Activated CD4-positive, alpha-beta T cell treated with anti-CD3 and anti-CD28 coated beads for 36 hours (primary cell): ENCODE results near the gene TRPM1. TPM values are rescaled to one million over a fixed set of nuclear protein-coding genes. Genes with fewer than 3 reads are reported as not detected.

ENCODE experiments used
- ATAC-seq: fragments of 200-7000 bp; cut with Tn5 transposase; one replicate; pipeline ENCODE4 v1.10.0; 2021; ENCODE audit warnings: mild to moderate bottlenecking, moderate library complexity
- CTCF ChIA-PET: fragments of 350-600 bp; sonication (Branson Sonifier 250); formaldehyde crosslinking; loops from one replicate; lab custom pipeline; 2021; ENCODE audit warnings: antibody characterized with exemption; lab: Charles Lee
- POLR2A ChIA-PET: fragments of 350-600 bp; sonication (Branson Sonifier 250); formaldehyde crosslinking; loops from one replicate; lab custom pipeline; 2021; ENCODE audit warnings: antibody characterized with exemption, inconsistent platforms; lab: Charles Lee
- DNase-seq: peaks from one replicate; pipeline ENCODE4 v3.0.0-alpha.2; 2020
- H3K27ac Mint-ChIP-seq: one replicate; pipeline ENCODE4 v1.8.0; 2021; ENCODE audit warnings: mixed read lengths
- H3K27me3 Mint-ChIP-seq: one replicate; pipeline ENCODE4 v1.8.0; 2021; ENCODE audit warnings: mixed read lengths
- H3K36me3 Mint-ChIP-seq: one replicate; pipeline ENCODE4 v1.8.0; 2021; ENCODE audit warnings: low read depth, mixed read lengths
- H3K4me1 Mint-ChIP-seq: one replicate; pipeline ENCODE4 v1.8.0; 2021; ENCODE audit warnings: mixed read lengths
- H3K4me3 Mint-ChIP-seq: one replicate; pipeline ENCODE4 v1.8.0; 2021; ENCODE audit warnings: mild to moderate bottlenecking, moderate library complexity, mixed read lengths
- H3K9me3 Mint-ChIP-seq: one replicate; pipeline ENCODE4 v1.8.0; 2021; ENCODE audit warnings: low read depth, mixed read lengths
- intact Hi-C, 2 experiments: fragments of 100-400 bp; cut with DNase I in 1 of 2; cut with micrococcal nuclease in 1 of 2; formaldehyde crosslinking; loops; one replicate each; pipeline versions ENCODE4 v1.14.2 to v1.15.1; 2022 to 2024; cut with DNase I, micrococcal nuclease
- microRNA-seq: library from miRNA; unstranded; fragments of <30 nt; microRNA quantifications from one replicate; pipeline ENCODE4 v1.2.0, GENCODE V29; 2021; ENCODE audit warnings: borderline replicate concordance
- total RNA-seq, 2 experiments: library from RNA; stranded (reverse); gene quantifications; one replicate each; pipeline ENCODE4 v1.2.3, GENCODE V29; 2021

The TRPM1 gene
- total RNA-seq, 2 experiments from 2014 or later: not detected

- Mint-ChIP-seq H3K4me3 (no peak overlapping the region), H3K27ac (peak overlapping the region; percentile 3), H3K27me3 (no peaks in the 10 kb centered on the region), H3K4me1 (peaks cover 11% of the 10 kb centered on the region), H3K36me3 (peaks cover 19% of the 10 kb centered on the region), H3K9me3 (no peaks in the 10 kb centered on the region)
- intact Hi-C loops: no loop called here
- DNase-seq (no peak), ATAC-seq (no peak)
- POLR2A ChIA-PET: interaction anchor here (1.2 kb wide), 1 partner anchor 20 kb away, joined by 3 read pairs; no protein-coding TSS in a partner anchor
- CTCF ChIA-PET: interaction anchor here (1.0 to 1.4 kb wide), 4 partner anchors 11 to 167 kb away, joined by 3 read pairs; no protein-coding TSS in a partner anchor
These were observed 138.9 kb downstream of the TRPM1 start for GRCh38 chr15:30962659-30963058.

GRCh38 chr15:30962079-30962478 lies 139.4 kb downstream of the TRPM1 start:
- H3K27ac Mint-ChIP-seq: no peak overlapping the region
- peaks cover 11% of the 10 kb centered on the region for H3K4me1 Mint-ChIP-seq
- no peak overlapping the region for H3K4me3 Mint-ChIP-seq
- ChIA-PET POLR2A (interaction anchor here (1.2 kb wide), 1 partner anchor 20 kb away, joined by 3 read pairs; no protein-coding TSS in a partner anchor), CTCF (interaction anchor here (1.1 to 1.4 kb wide), 3 partner anchors 12 to 167 kb away, joined by 3 read pairs; no protein-coding TSS in a partner anchor)
- intact Hi-C loops: no loop called here
- H3K27me3 Mint-ChIP-seq: no peaks in the 10 kb centered on the region
- ATAC-seq: no peak
- DNase-seq: no peak
- H3K36me3 Mint-ChIP-seq: peaks cover 22% of the 10 kb centered on the region
- no peaks in the 10 kb centered on the region for H3K9me3 Mint-ChIP-seq

GRCh38 chr15:30958219-30958618 lies 143.3 kb downstream of the TRPM1 start:
- CTCF ChIA-PET: interaction anchor here (0.6 to 1.2 kb wide), 3 partner anchors 9 to 28 kb away, joined by 3 read pairs; no protein-coding TSS in a partner anchor
- intact Hi-C loops: no loop called here
- Mint-ChIP-seq H3K27ac (no peak overlapping the region), H3K4me1 (peaks cover 5% of the 10 kb centered on the region), H3K4me3 (no peak overlapping the region), H3K9me3 (no peaks in the 10 kb centered on the region), H3K27me3 (no peaks in the 10 kb centered on the region), H3K36me3 (peaks cover 37% of the 10 kb centered on the region)
- no peak for DNase-seq
- POLR2A ChIA-PET: no interaction called here
- ATAC-seq: no peak

GRCh38 chr15:30956216-30957124 lies 145.1 kb downstream of the TRPM1 start:
- H3K36me3 Mint-ChIP-seq: peaks cover 53% of the 10 kb centered on the region
- no peak for DNase-seq
- no peak for ATAC-seq
- ChIA-PET CTCF (interaction anchor here (0.6 kb wide), 1 partner anchor 10 kb away, joined by 3 read pairs; no protein-coding TSS in a partner anchor), POLR2A (no interaction called here)
- H3K4me3 Mint-ChIP-seq: no peak overlapping the region
- H3K27ac Mint-ChIP-seq: no peak overlapping the region
- no peaks in the 10 kb centered on the region for H3K27me3 Mint-ChIP-seq
- intact Hi-C loops: loop anchor here in 1 of 2 experiments (1.0 kb wide), 1 partner anchor 41 kb away; no protein-coding TSS in a partner anchor
- H3K4me1 Mint-ChIP-seq: no peaks in the 10 kb centered on the region
- H3K9me3 Mint-ChIP-seq: no peaks in the 10 kb centered on the region

GRCh38 chr15:30954674-30955073 lies 146.9 kb downstream of the TRPM1 start:
- no peaks in the 10 kb centered on the region for H3K27me3 Mint-ChIP-seq
- ATAC-seq (no peak), DNase-seq (no peak)
- intact Hi-C loops: no loop called here
- H3K27ac Mint-ChIP-seq: no peak overlapping the region
- no peaks in the 10 kb centered on the region for H3K4me1 Mint-ChIP-seq
- ChIA-PET POLR2A (no interaction called here), CTCF (no interaction called here)
- no peak overlapping the region for H3K4me3 Mint-ChIP-seq
- H3K36me3 Mint-ChIP-seq: peaks cover 53% of the 10 kb centered on the region
- no peaks in the 10 kb centered on the region for H3K9me3 Mint-ChIP-seq

GRCh38 chr15:30953731-30954378 lies 147.7 kb downstream of the TRPM1 start:
- DNase-seq: peak; percentile 37
- ChIA-PET POLR2A (no interaction called here), CTCF (no interaction called here)
- H3K4me3 Mint-ChIP-seq: no peak overlapping the region
- intact Hi-C loops: no loop called here
- peak; percentile 82 for ATAC-seq
- H3K4me1 Mint-ChIP-seq: no peaks in the 10 kb centered on the region
- no peaks in the 10 kb centered on the region for H3K27me3 Mint-ChIP-seq
- no peaks in the 10 kb centered on the region for H3K9me3 Mint-ChIP-seq
- peaks cover 58% of the 10 kb centered on the region for H3K36me3 Mint-ChIP-seq
- H3K27ac Mint-ChIP-seq: peak overlapping the region; percentile 23

- ATAC-seq (no peak), DNase-seq (no peak)
- intact Hi-C loops: no loop called here
- Mint-ChIP-seq H3K27me3 (no peaks in the 10 kb centered on the region), H3K27ac (no peak overlapping the region), H3K9me3 (no peaks in the 10 kb centered on the region), H3K4me3 (no peak overlapping the region), H3K4me1 (no peaks in the 10 kb centered on the region), H3K36me3 (peaks cover 61% of the 10 kb centered on the region)
- CTCF ChIA-PET: no interaction called here
- POLR2A ChIA-PET: no interaction called here
These were observed 148.3 kb downstream of the TRPM1 start for GRCh38 chr15:30953183-30953582.

Small RNA genes within 50 kb of the gene (microRNA-seq; reads per million reads assigned to microRNA genes)
- not detected for gene MIR211

Other genes starting within 250 kb of the TRPM1 start
- 10 to 100 TPM; 11.6 to 15.4 TPM for gene FAN1, start 197.8 kb downstream of the TRPM1 start, total RNA-seq
- gene MTMR10, start 110.1 kb downstream of the TRPM1 start, total RNA-seq: 10 to 100 TPM; 10.1 to 17.6 TPM
- gene KLF13, start 225.1 kb upstream of the TRPM1 start, total RNA-seq: 100 to 1,000 TPM; 147 to 212 TPM